ENCODE results near the gene NUAK2.

Gene NUAK2

DNA sequence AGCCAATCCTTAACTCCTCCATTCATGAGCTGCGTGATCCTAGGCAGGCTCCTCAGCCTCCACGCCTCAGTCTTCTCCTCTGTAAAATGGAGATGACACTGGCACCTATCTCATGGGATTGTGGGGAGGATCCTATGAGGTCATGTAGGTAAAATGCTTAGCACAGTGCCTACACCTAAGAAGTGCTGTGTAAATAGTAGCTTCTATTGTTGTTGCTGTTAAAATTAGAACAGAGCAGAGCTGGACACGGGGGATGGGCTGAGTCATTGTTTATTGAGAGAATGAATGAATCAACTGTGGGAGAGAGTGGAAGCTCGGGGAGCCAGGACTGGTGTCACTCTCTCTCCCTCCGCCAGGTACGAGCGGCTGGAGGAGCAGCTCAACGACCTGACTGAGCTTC lies 50.8 kb downstream of the NUAK2 start:
- DNase-seq: peak; percentile 33

DNA sequence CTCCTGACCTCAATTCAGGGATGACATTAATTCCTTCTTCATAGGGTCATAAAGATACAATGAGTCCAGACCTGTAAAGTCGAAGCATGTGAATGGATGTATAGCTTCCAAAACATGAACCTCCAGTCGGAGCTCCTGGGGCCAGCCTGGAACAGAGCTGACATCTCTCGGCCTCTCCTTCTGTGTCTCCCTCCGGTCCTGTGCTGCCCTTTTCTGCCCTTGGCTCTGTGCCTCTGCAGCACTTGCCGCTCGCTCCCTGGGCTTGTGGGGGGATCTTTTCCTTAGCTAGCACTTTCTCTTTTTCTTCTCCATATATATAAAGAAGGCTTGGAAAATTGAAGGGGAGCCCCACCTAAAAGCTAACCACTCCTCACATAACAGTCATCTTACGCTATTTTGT lies 51.3 kb downstream of the NUAK2 start:
- DNase-seq: no peak

- DNase-seq: no peak
Measured at GRCh38 chr1:205269711-205270110, 51.8 kb downstream of the NUAK2 start.

- DNase-seq: no peak
Measured at GRCh38 chr1:205268846-205269680, 52.5 kb downstream of the NUAK2 start.

GRCh38 chr1:205267306-205267902 lies 54.1 kb downstream of the NUAK2 start:
- no peak for DNase-seq

DNA sequence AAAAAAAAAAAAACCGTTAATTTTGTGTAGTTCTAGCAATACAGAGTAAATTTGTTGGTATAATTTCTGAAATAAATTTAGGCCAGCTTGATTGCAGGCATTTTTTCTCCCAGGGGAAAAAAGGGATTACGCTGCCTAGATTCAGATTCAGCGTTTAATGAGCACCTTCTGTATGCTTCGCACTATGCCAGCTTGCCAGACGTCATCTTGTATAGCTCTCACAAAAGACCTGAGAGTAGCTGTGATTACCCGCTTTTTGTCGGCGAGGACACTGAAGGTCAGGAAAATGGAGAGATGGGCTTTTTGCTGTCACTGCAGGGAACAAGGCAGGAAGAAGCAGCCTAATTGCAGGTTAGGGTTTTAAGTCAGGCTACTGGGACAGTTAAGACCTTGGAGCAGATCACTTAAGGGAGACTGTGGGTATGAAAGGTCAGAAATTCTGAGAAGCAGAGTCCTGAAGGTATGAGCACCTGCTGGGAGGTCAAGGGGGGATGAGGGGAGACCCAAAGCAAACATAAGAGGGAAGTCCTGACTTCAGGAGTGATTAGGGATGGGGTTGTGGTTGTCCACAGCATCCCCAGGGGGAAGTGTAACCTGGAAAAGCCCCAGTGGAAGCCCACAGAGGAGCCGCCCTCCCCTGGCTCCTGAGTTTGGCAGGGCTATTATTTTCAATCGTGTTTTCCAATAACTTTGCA lies 54.8 kb downstream of the NUAK2 start:
- no peak for DNase-seq

DNA sequence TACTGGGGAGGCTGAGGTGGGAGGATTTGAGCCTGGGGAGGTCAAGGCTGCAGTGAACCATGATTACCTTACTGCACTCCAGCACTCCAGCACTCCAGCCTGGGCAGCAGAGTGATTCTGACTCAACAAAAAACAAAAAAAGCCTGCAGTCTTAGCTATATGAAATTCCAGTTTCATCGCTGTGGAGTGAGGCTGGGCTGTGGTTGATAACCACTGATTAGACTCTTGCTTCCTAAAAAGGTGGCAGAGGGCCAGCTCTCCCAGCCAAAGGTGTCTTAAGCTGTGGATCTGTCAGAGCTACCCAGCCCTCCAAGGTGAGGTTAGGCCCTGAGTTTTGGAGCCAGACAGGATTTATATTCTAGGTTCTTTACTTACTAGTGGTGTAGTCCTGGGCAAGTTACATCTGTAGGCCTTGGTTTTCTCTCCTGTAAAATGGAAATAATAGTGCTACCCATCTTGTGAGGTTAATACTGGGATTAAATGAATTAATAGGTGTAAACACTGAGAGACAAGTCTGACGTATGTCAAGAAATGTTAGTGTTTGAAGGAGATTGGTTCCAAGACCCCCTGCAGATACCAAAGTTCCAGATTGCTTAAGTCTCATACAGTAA lies 57.9 kb downstream of the NUAK2 start:
- peak; percentile 58 for DNase-seq

- peak; percentile 57 for DNase-seq
Measured at GRCh38 chr1:205262731-205263171, 58.8 kb downstream of the NUAK2 start.

- DNase-seq: peak; percentile 88
Measured at GRCh38 chr1:205261946-205262691, 59.4 kb downstream of the NUAK2 start.

GRCh38 chr1:205260948-205261732 lies 60.4 kb downstream of the NUAK2 start:
- peak; percentile 66 for DNase-seq

DNA sequence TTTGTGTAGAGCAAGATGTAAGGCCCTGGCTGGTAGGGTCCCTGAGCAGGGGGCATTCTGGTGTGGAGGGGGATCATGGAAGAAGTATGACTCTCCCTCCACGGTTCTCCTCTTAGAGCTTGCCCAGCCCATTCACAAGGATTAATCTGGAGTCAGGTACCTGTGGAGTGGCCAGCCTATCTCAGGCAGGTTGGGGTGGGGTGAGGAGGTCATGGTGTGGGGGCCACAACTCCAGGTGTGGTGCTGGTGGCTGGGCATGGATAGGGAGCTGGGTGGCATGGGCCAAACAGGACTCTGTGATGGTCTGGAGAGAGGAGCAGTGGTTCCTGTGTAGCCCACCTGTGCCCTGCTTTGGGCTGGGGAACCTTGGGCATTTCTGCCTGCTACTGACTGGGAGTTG lies 61.5 kb downstream of the NUAK2 start:
- DNase-seq: no peak

GRCh38 chr1:205259324-205259832 lies 62.2 kb downstream of the NUAK2 start:
- DNase-seq: no peak

DNA sequence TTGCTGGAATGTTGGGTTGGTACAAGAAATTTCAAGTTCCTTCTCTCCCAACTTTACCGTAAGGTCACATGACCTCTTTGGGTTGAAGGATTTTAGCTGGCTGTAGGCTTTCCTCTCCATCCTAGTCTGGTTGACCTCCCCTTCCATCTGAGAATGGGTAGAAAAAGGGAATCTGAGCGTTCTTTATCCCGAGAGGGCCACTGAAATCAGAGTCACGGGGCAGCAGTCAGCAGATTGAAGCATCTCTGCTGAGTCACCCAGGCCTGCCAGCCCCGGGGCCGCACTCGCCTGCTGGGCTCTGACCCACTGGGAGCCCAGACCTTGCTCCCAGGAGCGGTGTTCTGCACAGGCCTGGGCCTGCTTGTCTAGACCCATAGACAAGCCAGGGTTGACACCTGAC lies 62.8 kb downstream of the NUAK2 start:
- no peak for DNase-seq

- DNase-seq: no peak
Measured at GRCh38 chr1:205258261-205258691, 63.3 kb downstream of the NUAK2 start.

GRCh38 chr1:205257735-205258134 lies 63.8 kb downstream of the NUAK2 start:
- DNase-seq: no peak

GRCh38 chr1:205256951-205257625 lies 64.5 kb downstream of the NUAK2 start:
- no peak for DNase-seq

DNA sequence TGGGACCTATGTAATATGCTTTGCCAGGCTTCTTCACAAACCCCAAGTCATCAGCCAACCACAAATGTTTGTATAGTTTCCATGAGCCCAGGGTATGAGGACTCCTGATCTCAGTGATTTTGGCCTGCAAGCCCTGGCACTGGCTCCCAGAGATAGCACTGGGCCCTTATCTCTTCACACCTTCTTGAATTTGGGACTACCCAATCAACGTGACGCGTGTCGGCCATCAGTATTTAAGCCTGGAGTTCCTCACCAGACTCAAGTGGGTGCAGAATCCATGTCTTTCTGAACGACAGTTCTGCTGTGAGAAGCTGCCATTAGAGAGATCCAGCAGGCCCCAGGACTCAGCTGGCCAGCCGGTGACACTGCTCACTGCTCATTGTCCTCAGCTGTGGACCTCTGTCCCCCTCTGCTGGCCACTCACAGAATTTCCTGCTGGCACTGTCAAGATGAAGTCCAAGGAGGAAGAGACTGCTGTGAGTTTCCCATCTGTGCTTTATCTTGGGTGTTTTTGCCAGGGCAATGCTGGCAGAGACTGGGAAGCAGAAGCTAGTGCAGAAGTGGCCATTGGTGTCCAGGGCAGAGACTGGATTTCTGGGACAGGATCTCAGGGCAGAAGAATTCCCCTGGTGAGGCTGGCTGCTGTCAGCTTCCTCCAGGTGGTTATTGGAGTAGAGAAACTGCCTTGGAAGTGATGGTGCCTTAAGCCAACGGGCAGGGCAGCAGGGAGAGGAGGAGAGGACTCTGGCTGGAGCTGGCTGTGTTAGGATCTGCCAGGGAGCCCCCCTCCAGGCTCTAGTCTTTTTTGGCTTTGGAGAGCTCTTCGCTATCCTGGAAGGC lies 65.4 kb downstream of the NUAK2 start:
- peak; percentile 75 for DNase-seq
